Chondrocyte (in vitro differentiated cells): Measurements from ENCODE around the gene ADARB2. TPM values are rescaled to one million over a fixed set of nuclear protein-coding genes. Genes with fewer than 3 reads are reported as not detected.

Experiments used
- DNase-seq: peaks from one replicate; pipeline ENCODE4 v3.0.0; 2021; ENCODE audit warnings: mixed read lengths, low spot score
- H3K27ac Mint-ChIP-seq: one replicate; pipeline ENCODE4 v1.8.0; 2021; ENCODE audit warnings: mild to moderate bottlenecking, moderate library complexity, mixed read lengths; ENCODE audit not compliant: unreplicated experiment
- H3K27me3 Mint-ChIP-seq: 2 replicates; pipeline ENCODE4 v1.8.0; 2021; ENCODE audit warnings: low read depth, mixed read lengths
- H3K36me3 Mint-ChIP-seq: 2 replicates; pipeline ENCODE4 v1.8.0; 2021; ENCODE audit warnings: low read depth, mixed read lengths
- H3K4me1 Mint-ChIP-seq: 2 replicates; pipeline ENCODE4 v1.8.0; 2021; ENCODE audit warnings: low read depth, mild to moderate bottlenecking, mixed read lengths
- H3K4me3 Mint-ChIP-seq: one replicate; pipeline ENCODE4 v1.8.0; 2021; ENCODE audit warnings: mild to moderate bottlenecking, moderate library complexity, mixed read lengths; ENCODE audit not compliant: unreplicated experiment
- H3K9me3 Mint-ChIP-seq: 2 replicates; pipeline ENCODE4 v1.8.0; 2021; ENCODE audit warnings: low read depth, mixed read lengths
- total RNA-seq: library from RNA; stranded (reverse); gene quantifications from 3 replicates; pipeline ENCODE4 v1.2.1, GENCODE V29; 2021
- TF ChIP-seq, protein P1 (sequence below): fragments of 200-600 bp; sonication (generic); IDR thresholded peaks from 2 replicates; pipeline ENCODE4 v1.5.0; 2021; ENCODE audit warnings: antibody characterized with exemption, mild to moderate bottlenecking, moderate library complexity

Gene ADARB2
- total RNA-seq, 1 donor from 2014 or later: 3.3 TPM

DNA sequence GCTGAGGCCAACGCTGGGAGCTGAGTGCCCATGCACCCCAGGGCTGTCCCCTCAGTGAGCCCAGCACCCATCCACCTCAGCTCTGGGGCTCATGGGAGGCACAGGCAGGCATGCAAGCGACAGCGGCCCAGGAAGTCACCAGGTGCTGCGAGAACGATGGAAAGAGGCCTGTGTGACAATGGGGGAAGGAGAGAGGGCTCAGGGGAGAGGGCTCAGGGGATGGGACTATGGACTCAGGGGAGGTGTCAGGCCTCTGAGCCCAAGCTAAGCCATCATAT lies 388.6 kb downstream of the ADARB2 start:
- no peaks in the 10 kb centered on the region for H3K27me3 Mint-ChIP-seq
- peaks cover 15% of the 10 kb centered on the region for H3K4me1 Mint-ChIP-seq
- no peaks in the 10 kb centered on the region for H3K36me3 Mint-ChIP-seq
- no peak for DNase-seq
- TF ChIP-seq, protein P1, sequence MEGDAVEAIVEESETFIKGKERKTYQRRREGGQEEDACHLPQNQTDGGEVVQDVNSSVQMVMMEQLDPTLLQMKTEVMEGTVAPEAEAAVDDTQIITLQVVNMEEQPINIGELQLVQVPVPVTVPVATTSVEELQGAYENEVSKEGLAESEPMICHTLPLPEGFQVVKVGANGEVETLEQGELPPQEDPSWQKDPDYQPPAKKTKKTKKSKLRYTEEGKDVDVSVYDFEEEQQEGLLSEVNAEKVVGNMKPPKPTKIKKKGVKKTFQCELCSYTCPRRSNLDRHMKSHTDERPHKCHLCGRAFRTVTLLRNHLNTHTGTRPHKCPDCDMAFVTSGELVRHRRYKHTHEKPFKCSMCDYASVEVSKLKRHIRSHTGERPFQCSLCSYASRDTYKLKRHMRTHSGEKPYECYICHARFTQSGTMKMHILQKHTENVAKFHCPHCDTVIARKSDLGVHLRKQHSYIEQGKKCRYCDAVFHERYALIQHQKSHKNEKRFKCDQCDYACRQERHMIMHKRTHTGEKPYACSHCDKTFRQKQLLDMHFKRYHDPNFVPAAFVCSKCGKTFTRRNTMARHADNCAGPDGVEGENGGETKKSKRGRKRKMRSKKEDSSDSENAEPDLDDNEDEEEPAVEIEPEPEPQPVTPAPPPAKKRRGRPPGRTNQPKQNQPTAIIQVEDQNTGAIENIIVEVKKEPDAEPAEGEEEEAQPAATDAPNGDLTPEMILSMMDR: no peak
- H3K27ac Mint-ChIP-seq: no peak overlapping the region
- no peak overlapping the region for H3K4me3 Mint-ChIP-seq
- H3K9me3 Mint-ChIP-seq: no peaks in the 10 kb centered on the region

DNA sequence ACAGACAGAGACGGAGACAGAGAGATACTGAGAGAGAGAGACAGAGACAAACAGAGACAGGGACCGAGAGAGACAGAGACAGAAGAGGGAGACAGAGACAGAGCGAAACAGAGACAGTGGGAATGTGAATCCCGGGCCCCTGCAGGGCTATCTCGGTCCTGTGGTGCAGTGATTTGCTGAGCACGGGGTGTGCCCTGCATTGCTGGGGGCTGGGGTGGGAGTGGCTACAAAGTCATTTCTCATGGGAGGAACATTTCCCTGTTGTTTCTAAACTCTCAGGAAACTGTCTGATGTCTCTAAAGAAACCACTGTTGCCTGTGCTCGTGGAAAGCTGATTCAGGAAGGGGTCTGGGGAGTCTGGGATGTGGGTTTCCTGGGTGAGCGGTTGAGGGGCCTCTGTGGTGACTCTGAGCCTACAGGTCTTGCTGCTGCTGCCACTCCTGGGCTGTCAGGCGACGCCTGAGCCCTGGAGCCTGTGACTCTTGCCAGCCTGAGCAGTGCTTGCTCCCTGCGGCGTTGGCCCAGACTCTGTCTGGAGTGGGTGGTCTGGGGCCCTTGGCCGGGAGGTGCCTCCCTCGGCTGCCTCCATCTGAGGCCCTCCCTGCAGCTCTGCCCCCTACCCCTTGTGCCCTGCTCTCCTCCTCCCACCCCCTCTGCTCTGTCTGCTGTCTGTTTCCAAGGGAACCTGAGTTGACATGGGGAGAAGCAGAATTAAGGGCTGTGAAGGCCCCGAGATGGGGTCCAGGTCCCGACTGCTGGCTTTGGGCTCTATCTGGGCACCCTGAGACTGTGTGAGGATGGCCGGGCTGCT lies 389.2 kb downstream of the ADARB2 start:
- DNase-seq: no peak
- no peaks in the 10 kb centered on the region for H3K9me3 Mint-ChIP-seq
- no peaks in the 10 kb centered on the region for H3K27me3 Mint-ChIP-seq
- TF ChIP-seq, protein P1: no peak
- no peaks in the 10 kb centered on the region for H3K36me3 Mint-ChIP-seq
- no peak overlapping the region for H3K27ac Mint-ChIP-seq
- H3K4me1 Mint-ChIP-seq: peaks cover 17% of the 10 kb centered on the region
- no peak overlapping the region for H3K4me3 Mint-ChIP-seq

GRCh38 chr10:1347525-1347924 lies 389.8 kb downstream of the ADARB2 start:
- no peak for DNase-seq
- Mint-ChIP-seq H3K4me1 (peaks cover 24% of the 10 kb centered on the region), H3K27ac (no peak overlapping the region), H3K36me3 (no peaks in the 10 kb centered on the region), H3K9me3 (no peaks in the 10 kb centered on the region), H3K4me3 (no peak overlapping the region), H3K27me3 (no peaks in the 10 kb centered on the region)
- TF ChIP-seq, protein P1: no peak

DNA sequence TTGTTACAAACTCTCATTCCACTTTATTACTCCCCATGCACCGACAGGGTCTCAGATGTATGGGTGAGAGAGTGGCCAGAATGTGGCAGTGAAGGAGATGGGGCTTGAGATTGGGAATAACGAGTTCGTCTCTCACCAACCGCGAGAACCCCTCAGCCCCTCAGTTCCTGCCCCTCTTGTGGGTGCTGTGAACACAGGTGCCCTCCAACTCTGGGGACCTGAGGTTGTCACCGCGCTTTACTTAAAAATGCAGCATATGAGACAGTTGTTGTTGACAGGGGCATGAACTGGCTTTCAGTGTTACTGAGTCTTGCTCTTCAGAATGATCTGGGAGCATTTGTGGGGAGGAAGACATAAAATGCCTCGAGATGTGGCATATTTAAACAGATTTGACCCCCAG lies 391.1 kb downstream of the ADARB2 start:
- no peaks in the 10 kb centered on the region for H3K27me3 Mint-ChIP-seq
- no peak overlapping the region for H3K27ac Mint-ChIP-seq
- no peaks in the 10 kb centered on the region for H3K36me3 Mint-ChIP-seq
- H3K4me1 Mint-ChIP-seq: peaks cover 32% of the 10 kb centered on the region
- DNase-seq: no peak
- H3K4me3 Mint-ChIP-seq: no peak overlapping the region
- no peaks in the 10 kb centered on the region for H3K9me3 Mint-ChIP-seq
- TF ChIP-seq, protein P1: no peak

DNA sequence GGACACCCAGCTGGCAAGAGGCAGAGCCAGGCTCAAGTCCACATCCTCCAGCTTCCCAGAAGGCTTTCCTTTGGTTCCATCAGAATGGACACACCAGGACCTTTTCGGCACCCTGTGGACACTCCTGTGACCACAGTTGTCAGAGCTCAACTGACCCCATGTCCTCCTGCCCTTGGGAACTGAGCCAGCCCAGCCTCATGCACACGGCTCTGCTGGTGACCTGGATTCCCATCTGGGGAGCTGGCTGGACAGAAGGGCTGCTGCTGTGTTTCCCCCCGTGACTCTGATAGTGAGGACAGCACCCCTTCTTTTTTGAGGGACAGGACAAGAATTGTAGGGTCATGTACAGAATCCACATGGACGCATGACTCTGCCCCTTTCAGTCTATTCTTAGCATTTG lies 392.0 kb downstream of the ADARB2 start:
- no peaks in the 10 kb centered on the region for H3K27me3 Mint-ChIP-seq
- no peak overlapping the region for H3K27ac Mint-ChIP-seq
- no peaks in the 10 kb centered on the region for H3K36me3 Mint-ChIP-seq
- no peak for DNase-seq
- peaks cover 32% of the 10 kb centered on the region for H3K4me1 Mint-ChIP-seq
- TF ChIP-seq, protein P1: no peak
- no peak overlapping the region for H3K4me3 Mint-ChIP-seq
- H3K9me3 Mint-ChIP-seq: no peaks in the 10 kb centered on the region
